Measurements from ENCODE around the gene RAF1.

Gene RAF1

DNA sequence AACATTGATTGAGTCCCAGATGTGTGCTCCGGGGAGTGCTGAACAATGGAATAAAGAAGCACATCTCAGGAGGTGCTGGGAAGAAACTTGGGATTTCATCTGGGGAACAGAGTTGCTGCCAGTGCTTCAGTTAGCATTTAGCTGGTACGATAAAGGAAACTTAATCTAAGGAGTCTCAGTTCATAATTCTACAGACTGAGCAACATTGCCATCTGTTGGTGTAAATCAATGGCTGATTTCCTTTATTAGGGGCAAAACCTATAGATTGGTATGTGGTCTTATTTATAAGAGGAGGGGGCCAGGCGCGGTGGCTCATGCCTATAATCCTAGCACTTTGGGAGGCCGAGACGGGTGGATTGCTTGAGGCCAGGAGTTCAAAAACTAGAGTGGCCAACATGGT, 127.5 kb downstream of the RAF1 start:
- H3K4me1 ChIP-seq (ENCODE audit: insufficient read depth, low read length) = peaks cover 9% of the 10 kb centered on the region; the same call in 1 of the 2 replicates
- H3K9me3 ChIP-seq (ENCODE audit: control insufficient read depth, insufficient read depth, low read length) = no peaks in the 10 kb centered on the region
- H3K9ac ChIP-seq (ENCODE audit: low read depth, low read length) = no peak overlapping the region
- H3K36me3 ChIP-seq (ENCODE audit: insufficient read depth, low read length) = peaks cover 3% of the 10 kb centered on the region

Data from ES-I3 (cell line).